Uterus (tissue), 4 donors: ENCODE data around the gene PFKL. TPM values are rescaled to one million over a fixed set of nuclear protein-coding genes. Genes with fewer than 3 reads are reported as not detected.

Source experiments
- DNase-seq, 2 donors: peaks; one replicate each; pipeline ENCODE4 v3.0.0-alpha.2; 2019 to 2020
- H3K27ac ChIP-seq, 2 donors: fragments of 200-600 bp; sonication (generic); 1 replicate in 1 of 2; 2 replicates in 1 of 2; pipeline ENCODE4 v1.5.1; 2016 to 2018
- H3K27me3 ChIP-seq, 2 donors: fragments of 200-600 bp; sonication (generic); one replicate each; pipeline ENCODE4 v1.5.1; 2018 to 2019; ENCODE audit warnings: control low read depth in 1 of 2
- H3K36me3 ChIP-seq, 2 donors: fragments of 200-600 bp; sonication (generic); one replicate each; pipeline ENCODE4 v1.5.1; 2019; ENCODE audit warnings: control low read depth in 1 of 2
- H3K4me1 ChIP-seq, 2 donors: fragments of 200-600 bp; sonication (generic); one replicate each; pipeline ENCODE4 v1.5.1; 2018 to 2019; ENCODE audit warnings: control low read depth in 1 of 2
- H3K4me3 ChIP-seq, 2 donors: fragments of 200-600 bp; sonication (generic); 1 replicate in 1 of 2; 2 replicates in 1 of 2; pipeline ENCODE4 v1.5.1; 2018 to 2019; ENCODE audit warnings: mild to moderate bottlenecking in 1 of 2
- H3K9me3 ChIP-seq, 2 donors: fragments of 200-600 bp; sonication (generic); one replicate each; pipeline ENCODE4 v1.5.1; 2019; ENCODE audit warnings: control low read depth in 1 of 2
- POLR2A ChIP-seq, 2 donors: fragments of 450-650 bp; IDR thresholded peaks; one replicate each; pipeline ENCODE4 v1.6.1; 2016; ENCODE audit warnings: antibody characterized with exemption in 2 of 2, mild to moderate bottlenecking in 1 of 2, moderate library complexity in 1 of 2
- intact Hi-C: fragments of 100-400 bp; cut with DNase I; formaldehyde crosslinking; loops from one replicate; pipeline ENCODE4 v1.15.1; 2023; ENCODE audit warnings: low total_unique reads
- total RNA-seq, 4 donors: library from RNA; depleted of rRNA in 3 of 4; stranded (reverse); fragments of >200 nt in 3 of 4; gene quantifications; one replicate each; pipeline versions ENCODE4 v1.1.0 to v1.2.4, GENCODE V29; 2014 to 2023
- TF ChIP-seq, protein P1 (sequence below), 4 experiments: fragments of 200-600 bp in 2 of 4; fragments of 450-650 bp in 2 of 4; sonication (generic) in 2 of 4; IDR thresholded peaks; one replicate each; pipeline ENCODE4 v1.5.1; 2016 to 2019; ENCODE audit warnings: antibody characterized with exemption in 4 of 4, mild to moderate bottlenecking in 2 of 4, moderate library complexity in 1 of 4
- donor health status: DM: yes; HTN: yes; CAD: no.

PFKL gene
- total RNA-seq, 4 donors from 2014 or later = 36.5 to 144 (median 75.4) TPM

DNA sequence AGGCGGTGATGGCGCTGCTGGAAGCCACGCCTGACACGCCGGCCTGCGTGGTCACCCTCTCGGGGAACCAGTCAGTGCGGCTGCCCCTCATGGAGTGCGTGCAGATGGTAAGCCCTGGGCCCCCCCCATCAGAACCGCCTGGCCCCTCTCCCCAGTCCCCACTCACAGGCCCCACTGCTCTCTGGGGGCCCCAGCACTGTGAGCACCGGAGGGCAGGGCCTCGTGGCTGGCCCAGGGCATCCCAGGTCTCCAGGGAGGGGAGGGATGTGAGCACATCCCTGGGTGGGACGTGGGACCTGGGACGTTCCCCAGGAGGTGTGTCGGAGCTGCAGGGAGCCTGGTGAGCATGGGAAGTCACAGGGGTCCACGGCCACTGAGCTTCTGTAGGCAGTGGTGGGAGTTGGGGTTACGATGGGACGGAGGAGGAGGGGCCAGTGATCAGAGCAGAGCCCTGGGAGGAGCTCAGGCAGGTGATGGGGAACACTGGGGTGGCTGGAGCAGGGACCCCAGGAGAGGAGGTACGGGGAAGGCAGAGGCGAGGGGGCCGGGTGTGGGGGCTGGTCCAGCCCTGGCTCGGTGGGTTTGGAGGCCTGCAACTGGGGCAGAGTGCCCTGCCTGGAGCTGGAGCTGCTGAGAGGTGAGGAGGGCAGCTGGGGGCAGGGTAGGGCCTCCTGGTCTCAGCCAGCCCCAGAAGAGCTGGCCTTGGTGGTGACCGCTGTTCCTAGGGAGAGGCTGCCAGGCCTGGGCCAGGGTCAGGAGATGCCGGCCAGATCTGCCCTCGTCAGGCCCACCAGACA lies 18.8 kb downstream of the PFKL start:
- no peaks in the 10 kb centered on the region for H3K4me1 ChIP-seq
- no peak for TF ChIP-seq POLR2A (IDR thresholded peaks at IDR 0.05)
- TF ChIP-seq, protein P1, sequence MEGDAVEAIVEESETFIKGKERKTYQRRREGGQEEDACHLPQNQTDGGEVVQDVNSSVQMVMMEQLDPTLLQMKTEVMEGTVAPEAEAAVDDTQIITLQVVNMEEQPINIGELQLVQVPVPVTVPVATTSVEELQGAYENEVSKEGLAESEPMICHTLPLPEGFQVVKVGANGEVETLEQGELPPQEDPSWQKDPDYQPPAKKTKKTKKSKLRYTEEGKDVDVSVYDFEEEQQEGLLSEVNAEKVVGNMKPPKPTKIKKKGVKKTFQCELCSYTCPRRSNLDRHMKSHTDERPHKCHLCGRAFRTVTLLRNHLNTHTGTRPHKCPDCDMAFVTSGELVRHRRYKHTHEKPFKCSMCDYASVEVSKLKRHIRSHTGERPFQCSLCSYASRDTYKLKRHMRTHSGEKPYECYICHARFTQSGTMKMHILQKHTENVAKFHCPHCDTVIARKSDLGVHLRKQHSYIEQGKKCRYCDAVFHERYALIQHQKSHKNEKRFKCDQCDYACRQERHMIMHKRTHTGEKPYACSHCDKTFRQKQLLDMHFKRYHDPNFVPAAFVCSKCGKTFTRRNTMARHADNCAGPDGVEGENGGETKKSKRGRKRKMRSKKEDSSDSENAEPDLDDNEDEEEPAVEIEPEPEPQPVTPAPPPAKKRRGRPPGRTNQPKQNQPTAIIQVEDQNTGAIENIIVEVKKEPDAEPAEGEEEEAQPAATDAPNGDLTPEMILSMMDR (IDR thresholded peaks at IDR 0.05) = no peak
- no peaks in the 10 kb centered on the region for H3K9me3 ChIP-seq
- no peak for DNase-seq
- no peaks in the 10 kb centered on the region for H3K36me3 ChIP-seq
- intact Hi-C loops = no loop called here
- no peaks in the 10 kb centered on the region for H3K27me3 ChIP-seq
- H3K27ac ChIP-seq = no peak overlapping the region
- H3K4me3 ChIP-seq = no peak overlapping the region

DNA sequence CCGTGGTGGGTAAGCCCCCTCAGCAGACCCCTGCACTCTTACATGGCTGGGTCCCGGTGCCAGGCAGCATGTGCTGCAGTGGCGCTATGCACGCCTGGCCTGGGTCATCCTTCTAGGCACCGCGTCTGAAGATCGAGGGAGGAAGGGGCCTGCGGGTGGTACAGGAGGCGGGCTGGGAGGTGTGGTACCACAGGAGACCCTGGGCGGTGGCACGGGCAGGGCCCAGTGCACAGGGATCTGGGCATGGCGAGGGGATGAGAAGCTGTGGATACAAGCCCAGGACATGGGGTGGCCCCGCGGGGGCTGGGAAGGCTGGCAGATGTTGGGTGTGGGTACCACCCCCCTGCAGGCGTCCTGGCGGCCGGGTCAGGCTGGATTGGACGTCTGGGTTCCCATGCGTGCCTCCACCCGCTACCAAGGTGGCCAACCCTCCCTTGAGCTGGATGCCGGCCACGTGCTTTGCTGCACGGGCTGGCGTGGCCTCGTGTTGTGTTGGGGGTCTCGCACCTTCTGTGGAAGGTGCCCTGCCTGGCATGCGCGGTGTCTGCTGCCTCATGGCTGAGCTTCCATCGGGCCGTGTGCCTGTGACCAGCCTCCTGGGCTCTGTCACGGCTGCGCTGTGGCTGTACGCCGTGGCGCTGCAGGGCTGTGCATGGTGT lies 19.7 kb downstream of the PFKL start:
- DNase-seq = no peak
- intact Hi-C loops = no loop called here
- Histone ChIP-seq H3K9me3 (no peaks in the 10 kb centered on the region), H3K4me1 (no peaks in the 10 kb centered on the region), H3K4me3 (no peak overlapping the region), H3K27me3 (no peaks in the 10 kb centered on the region), H3K36me3 (no peaks in the 10 kb centered on the region), H3K27ac (no peak overlapping the region)
- TF ChIP-seq, protein P1 (IDR thresholded peaks at IDR 0.05) = no peak
- TF ChIP-seq POLR2A (IDR thresholded peaks at IDR 0.05) = no peak

DNA sequence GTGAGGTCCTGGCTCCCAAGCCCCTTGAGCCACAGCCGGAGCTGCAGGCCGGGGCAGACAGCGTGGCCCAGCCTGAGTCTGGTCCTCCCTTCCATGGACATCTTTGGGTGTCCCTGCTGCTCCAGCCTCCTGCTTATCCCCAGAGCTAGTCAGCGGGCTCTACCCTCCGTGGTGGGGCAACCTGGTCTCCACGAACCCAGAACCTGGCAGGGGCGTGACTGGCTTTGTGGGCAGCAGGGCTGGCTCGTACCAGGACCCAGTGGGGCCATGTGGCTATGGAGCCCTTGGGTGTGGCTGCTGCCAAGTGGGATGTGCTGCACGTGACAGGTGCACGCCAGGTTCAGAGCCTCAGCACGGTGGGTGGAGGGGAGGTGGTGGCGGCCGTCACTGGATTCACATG lies 21.0 kb downstream of the PFKL start:
- H3K9me3 ChIP-seq = no peaks in the 10 kb centered on the region
- no peak for DNase-seq
- no peaks in the 10 kb centered on the region for H3K4me1 ChIP-seq
- no peaks in the 10 kb centered on the region for H3K27me3 ChIP-seq
- H3K27ac ChIP-seq = no peak overlapping the region
- no peak for TF ChIP-seq POLR2A (IDR thresholded peaks at IDR 0.05)
- TF ChIP-seq, protein P1 (IDR thresholded peaks at IDR 0.05) = no peak
- intact Hi-C loops = no loop called here
- H3K36me3 ChIP-seq = no peaks in the 10 kb centered on the region
- no peak overlapping the region for H3K4me3 ChIP-seq

DNA sequence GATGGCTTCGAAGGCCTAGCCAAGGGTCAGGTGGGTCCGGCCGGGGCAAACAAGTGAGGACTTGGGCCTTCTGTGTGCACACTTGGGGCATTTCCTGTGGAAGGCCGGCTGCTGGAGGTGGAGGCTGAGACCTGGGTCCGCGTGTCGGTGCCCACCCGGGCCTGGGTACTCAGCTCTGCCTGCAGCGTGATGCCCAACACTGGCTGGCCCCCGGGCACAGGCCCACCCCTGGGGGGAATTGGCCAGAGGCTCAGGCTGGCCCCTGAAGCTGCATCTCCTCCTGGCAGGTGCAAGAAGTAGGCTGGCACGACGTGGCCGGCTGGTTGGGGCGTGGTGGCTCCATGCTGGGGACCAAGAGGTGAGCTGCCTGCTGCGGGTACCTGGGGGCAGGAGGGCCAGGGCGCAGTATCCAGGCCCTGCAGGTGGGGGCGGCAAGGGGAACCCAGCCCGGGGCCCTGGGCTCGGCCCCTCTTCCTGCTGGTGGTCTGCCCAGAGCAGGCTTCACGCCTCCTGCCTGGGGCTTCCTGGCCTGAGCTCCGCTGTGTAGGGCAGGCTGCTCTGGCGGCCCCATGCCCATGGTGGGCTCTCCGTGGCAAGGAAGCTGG lies 22.1 kb downstream of the PFKL start:
- no peak for DNase-seq
- H3K4me3 ChIP-seq = no peak overlapping the region
- intact Hi-C loops = no loop called here
- H3K9me3 ChIP-seq = no peaks in the 10 kb centered on the region
- H3K4me1 ChIP-seq = no peaks in the 10 kb centered on the region
- H3K27me3 ChIP-seq = no peaks in the 10 kb centered on the region
- TF ChIP-seq, protein P1 (IDR thresholded peaks at IDR 0.05) = no peak
- TF ChIP-seq POLR2A (IDR thresholded peaks at IDR 0.05) = no peak
- H3K36me3 ChIP-seq = no peaks in the 10 kb centered on the region
- H3K27ac ChIP-seq = no peak overlapping the region
